A673 (cell line): ENCODE data around the gene CYP2W1. TPM values are rescaled to one million over a fixed set of nuclear protein-coding genes. Genes with fewer than 3 reads are reported as not detected.

Experiments
- BruUV-seq: library from RNA; stranded (reverse); fragments of 400-500 nt; replicated peaks from 2 replicates; lab custom pipeline; 2021; lab: Mats Ljungman, UMichigan
- CTCF ChIA-PET: fragments of 300-600 bp; sonication (Branson Sonifier 250); formaldehyde crosslinking; loops from one replicate; lab custom pipeline; 2022; ENCODE audit warnings: antibody characterized with exemption; lab: Charles Lee
- POLR2A ChIA-PET: fragments of 300-600 bp; sonication (Branson Sonifier 250); formaldehyde crosslinking; loops from one replicate; lab custom pipeline; 2022; ENCODE audit warnings: antibody characterized with exemption; ENCODE audit not compliant: low non-redundant PET; lab: Charles Lee
- DNase-seq: peaks from one replicate; pipeline ENCODE4 v3.0.0-alpha.2; 2015; ENCODE audit warnings: low spot score
- H3K27ac ChIP-seq: fragments of 200-600 bp; sonication (generic); 2 replicates; pipeline ENCODE4 v1.5.1; 2016; ENCODE audit warnings: mixed run types, low read depth, mild to moderate bottlenecking, mixed read lengths, antibody characterized with exemption, low read length; ENCODE audit not compliant: poor library complexity, severe bottlenecking
- H3K27me3 ChIP-seq: fragments of 200-600 bp; sonication (generic); replicated peaks from 2 replicates; pipeline ENCODE4 v1.6.1; 2017; ENCODE audit warnings: mixed run types, low read depth, mild to moderate bottlenecking, mixed read lengths, antibody characterized with exemption, low read length; ENCODE audit not compliant: insufficient read depth, poor library complexity
- H3K36me3 ChIP-seq: fragments of 200-600 bp; sonication (generic); 2 replicates; pipeline ENCODE4 v1.6.1; 2016; ENCODE audit warnings: mixed run types, mild to moderate bottlenecking, mixed read lengths, antibody characterized with exemption, low read length; ENCODE audit not compliant: insufficient read depth, poor library complexity, severe bottlenecking
- H3K4me1 ChIP-seq: fragments of 200-600 bp; sonication (generic); 2 replicates; pipeline ENCODE4 v1.6.1; 2017; ENCODE audit warnings: mixed run types, mild to moderate bottlenecking, mixed read lengths, antibody characterized with exemption, low read length; ENCODE audit not compliant: insufficient read depth, poor library complexity, severe bottlenecking
- H3K4me3 ChIP-seq: fragments of 200-600 bp; sonication (generic); 2 replicates; pipeline ENCODE4 v1.5.1; 2016; ENCODE audit warnings: low read depth, mixed run types, mild to moderate bottlenecking, mixed read lengths, low read length; ENCODE audit not compliant: poor library complexity, severe bottlenecking
- H3K9me3 ChIP-seq: fragments of 200-600 bp; sonication (generic); 2 replicates; pipeline ENCODE4 v1.6.1; 2016; ENCODE audit warnings: mixed run types, low read depth, mild to moderate bottlenecking, mixed read lengths, antibody characterized with exemption, low read length; ENCODE audit not compliant: poor library complexity, severe bottlenecking
- EZH2 ChIP-seq: fragments of 200-600 bp; sonication (generic); IDR thresholded peaks from 2 replicates; pipeline ENCODE4 v1.6.1; 2017; ENCODE audit warnings: borderline replicate concordance, low read depth, mild to moderate bottlenecking, mixed read lengths, antibody characterized with exemption, low read length; ENCODE audit not compliant: poor library complexity, severe bottlenecking
- intact Hi-C: fragments of 100-400 bp; cut with micrococcal nuclease; formaldehyde crosslinking; loops from one replicate; pipeline ENCODE4 v1.10.0; 2022; ENCODE audit not compliant: unreplicated experiment
- total RNA-seq: library from RNA; stranded (reverse); gene quantifications from 2 replicates; pipeline ENCODE4 v1.2.3, GENCODE V29; 2021
- TF ChIP-seq, protein P1 (sequence below): fragments of 300-800, 200-600 bp; sonication (generic); conservative IDR thresholded peaks from 2 replicates; pipeline ENCODE4 v1.5.1; 2017; ENCODE audit warnings: low read depth, mild to moderate bottlenecking, antibody characterized with exemption, low read length, moderate library complexity, mixed read lengths

CYP2W1 gene
- total RNA-seq, 1 experiment from 2014 or later, result not detected

DNA sequence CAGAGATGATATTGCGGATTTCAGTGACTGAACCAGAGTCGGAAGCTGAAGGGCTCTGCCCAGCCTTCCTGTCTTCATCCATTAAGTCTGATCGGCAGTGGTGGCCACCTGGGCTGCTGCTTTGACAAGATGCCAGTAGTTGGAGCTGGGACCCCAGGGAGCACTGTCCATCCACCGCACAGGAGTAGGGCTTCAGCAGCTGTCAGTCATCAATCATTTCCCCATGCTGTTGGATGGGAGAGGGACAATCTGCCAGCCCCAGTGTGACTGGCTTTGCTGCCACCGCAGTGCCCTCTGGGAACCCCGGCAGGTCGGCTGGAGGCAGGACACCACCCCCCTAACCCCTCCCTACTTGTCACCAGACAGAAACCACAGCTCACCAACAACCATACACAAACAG lies 38.4 kb downstream of the CYP2W1 start:
- no peak overlapping the region for H3K4me3 ChIP-seq
- CTCF ChIA-PET, result no interaction called here
- no TSS peak for BruUV-seq
- POLR2A ChIA-PET, result no interaction called here
- intact Hi-C loops, result no loop called here
- no peak for DNase-seq
- peaks cover 8% of the 10 kb centered on the region for H3K4me1 ChIP-seq
- no peaks in the 10 kb centered on the region for H3K9me3 ChIP-seq
- H3K27ac ChIP-seq, result no peak overlapping the region
- no peak for TF ChIP-seq EZH2
- TF ChIP-seq, protein P1, sequence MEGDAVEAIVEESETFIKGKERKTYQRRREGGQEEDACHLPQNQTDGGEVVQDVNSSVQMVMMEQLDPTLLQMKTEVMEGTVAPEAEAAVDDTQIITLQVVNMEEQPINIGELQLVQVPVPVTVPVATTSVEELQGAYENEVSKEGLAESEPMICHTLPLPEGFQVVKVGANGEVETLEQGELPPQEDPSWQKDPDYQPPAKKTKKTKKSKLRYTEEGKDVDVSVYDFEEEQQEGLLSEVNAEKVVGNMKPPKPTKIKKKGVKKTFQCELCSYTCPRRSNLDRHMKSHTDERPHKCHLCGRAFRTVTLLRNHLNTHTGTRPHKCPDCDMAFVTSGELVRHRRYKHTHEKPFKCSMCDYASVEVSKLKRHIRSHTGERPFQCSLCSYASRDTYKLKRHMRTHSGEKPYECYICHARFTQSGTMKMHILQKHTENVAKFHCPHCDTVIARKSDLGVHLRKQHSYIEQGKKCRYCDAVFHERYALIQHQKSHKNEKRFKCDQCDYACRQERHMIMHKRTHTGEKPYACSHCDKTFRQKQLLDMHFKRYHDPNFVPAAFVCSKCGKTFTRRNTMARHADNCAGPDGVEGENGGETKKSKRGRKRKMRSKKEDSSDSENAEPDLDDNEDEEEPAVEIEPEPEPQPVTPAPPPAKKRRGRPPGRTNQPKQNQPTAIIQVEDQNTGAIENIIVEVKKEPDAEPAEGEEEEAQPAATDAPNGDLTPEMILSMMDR, result no peak
- no peaks in the 10 kb centered on the region for H3K27me3 ChIP-seq
- H3K36me3 ChIP-seq, result peaks cover 12% of the 10 kb centered on the region

DNA sequence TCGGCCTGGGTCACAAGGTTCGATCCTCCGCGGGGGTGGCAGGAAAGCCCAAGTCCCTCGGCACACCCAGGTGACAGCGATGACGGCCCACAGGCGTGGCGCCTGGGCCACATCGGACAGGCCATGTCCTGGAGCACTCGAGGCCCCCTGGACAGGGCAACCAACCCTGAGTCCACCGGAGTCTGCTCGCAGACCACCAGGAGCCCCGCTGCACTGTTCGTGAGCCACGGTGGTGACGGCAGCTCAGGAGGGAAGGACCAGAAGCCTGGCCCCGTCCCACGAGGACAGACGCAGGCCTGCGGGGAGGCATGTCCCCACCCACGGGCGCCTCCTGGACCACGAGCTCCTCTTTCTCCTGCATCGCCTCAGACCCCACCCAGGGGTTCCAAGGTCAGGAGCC lies 39.0 kb downstream of the CYP2W1 start:
- TF ChIP-seq EZH2, result no peak
- TF ChIP-seq, protein P1, result no peak
- intact Hi-C loops, result no loop called here
- Histone ChIP-seq H3K4me1 (peaks cover 8% of the 10 kb centered on the region), H3K27ac (no peak overlapping the region), H3K9me3 (no peaks in the 10 kb centered on the region), H3K36me3 (peaks cover 18% of the 10 kb centered on the region), H3K27me3 (no peaks in the 10 kb centered on the region), H3K4me3 (no peak overlapping the region)
- DNase-seq, result no peak
- BruUV-seq, result no TSS peak
- ChIA-PET POLR2A (no interaction called here), CTCF (no interaction called here)

DNA sequence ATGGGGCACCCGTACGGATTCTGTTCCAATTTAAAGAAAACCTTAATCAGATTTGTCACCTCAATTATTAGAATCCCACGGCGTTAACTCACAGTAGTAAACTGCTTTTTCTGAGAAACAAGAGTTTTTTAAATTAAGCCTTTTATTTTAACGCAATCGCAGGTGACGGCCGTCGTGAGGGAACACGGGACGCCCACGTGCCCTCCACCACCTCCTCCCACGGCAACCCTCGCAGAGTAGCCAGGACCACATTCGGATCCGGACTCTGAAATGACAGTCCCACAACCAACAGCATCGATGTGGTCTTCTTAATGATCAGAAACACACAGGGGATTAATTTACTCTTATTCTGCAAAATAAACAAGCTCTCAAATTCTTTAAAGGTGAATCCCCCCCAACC lies 39.4 kb downstream of the CYP2W1 start:
- no peaks in the 10 kb centered on the region for H3K27me3 ChIP-seq
- CTCF ChIA-PET, result no interaction called here
- H3K36me3 ChIP-seq, result peaks cover 18% of the 10 kb centered on the region
- TF ChIP-seq, protein P1, result no peak
- no peak for TF ChIP-seq EZH2
- no peak overlapping the region for H3K4me3 ChIP-seq
- DNase-seq, result no peak
- POLR2A ChIA-PET, result no interaction called here
- no TSS peak for BruUV-seq
- H3K27ac ChIP-seq, result no peak overlapping the region
- no peaks in the 10 kb centered on the region for H3K9me3 ChIP-seq
- intact Hi-C loops, result no loop called here
- peaks cover 8% of the 10 kb centered on the region for H3K4me1 ChIP-seq
